ENCODE measurements around the gene SLAIN1.

Gene SLAIN1

DNA sequence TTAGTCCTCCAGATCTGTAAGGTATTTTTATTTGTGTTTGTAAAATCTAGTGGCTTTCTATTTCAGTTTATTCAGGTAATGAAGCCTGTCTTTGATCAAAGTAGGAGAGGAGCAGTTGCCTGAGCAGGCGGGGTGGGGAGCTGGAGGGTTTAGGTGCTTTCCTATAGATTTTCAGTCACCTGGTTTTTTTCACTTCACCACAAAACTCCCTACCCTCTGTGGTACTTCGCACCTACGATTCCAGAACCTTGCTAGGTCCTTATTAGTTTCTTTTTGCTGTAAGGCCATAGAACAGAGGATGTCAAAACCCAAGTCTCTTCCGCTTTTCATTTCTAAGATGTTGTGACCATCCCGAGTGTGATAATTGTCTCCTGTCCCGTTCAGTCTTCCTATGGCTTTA, 26.6 kb downstream of the SLAIN1 start:
- no peak for DNase-seq (ENCODE audit: extremely low read depth, low read depth)
- TF ChIP-seq, protein P1, sequence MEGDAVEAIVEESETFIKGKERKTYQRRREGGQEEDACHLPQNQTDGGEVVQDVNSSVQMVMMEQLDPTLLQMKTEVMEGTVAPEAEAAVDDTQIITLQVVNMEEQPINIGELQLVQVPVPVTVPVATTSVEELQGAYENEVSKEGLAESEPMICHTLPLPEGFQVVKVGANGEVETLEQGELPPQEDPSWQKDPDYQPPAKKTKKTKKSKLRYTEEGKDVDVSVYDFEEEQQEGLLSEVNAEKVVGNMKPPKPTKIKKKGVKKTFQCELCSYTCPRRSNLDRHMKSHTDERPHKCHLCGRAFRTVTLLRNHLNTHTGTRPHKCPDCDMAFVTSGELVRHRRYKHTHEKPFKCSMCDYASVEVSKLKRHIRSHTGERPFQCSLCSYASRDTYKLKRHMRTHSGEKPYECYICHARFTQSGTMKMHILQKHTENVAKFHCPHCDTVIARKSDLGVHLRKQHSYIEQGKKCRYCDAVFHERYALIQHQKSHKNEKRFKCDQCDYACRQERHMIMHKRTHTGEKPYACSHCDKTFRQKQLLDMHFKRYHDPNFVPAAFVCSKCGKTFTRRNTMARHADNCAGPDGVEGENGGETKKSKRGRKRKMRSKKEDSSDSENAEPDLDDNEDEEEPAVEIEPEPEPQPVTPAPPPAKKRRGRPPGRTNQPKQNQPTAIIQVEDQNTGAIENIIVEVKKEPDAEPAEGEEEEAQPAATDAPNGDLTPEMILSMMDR (IDR thresholded peaks at IDR 0.05; ENCODE audit: low read depth, low read length, missing control alignments): no peak
- no peak overlapping the region for H3K4me3 ChIP-seq (replicated peaks; ENCODE audit: low read depth, low read length)

DNA sequence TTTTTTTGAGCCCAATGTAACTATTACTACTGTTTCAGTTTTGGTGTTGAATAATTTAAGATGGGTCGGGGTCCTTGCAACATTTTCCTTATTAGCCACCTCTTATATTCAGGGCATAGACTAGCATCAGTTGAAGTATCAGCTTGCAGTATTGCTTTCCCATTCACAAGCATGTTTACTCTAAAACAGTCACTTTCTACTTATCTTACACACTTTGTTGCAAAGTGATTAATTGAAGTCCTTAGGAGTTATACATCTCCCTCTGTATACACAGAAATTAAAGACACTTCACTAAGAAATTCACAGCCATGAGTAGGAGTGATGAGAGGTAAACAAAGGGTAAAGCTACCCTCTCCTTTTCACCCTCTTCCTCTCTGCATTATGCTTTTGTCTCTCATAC, 27.6 kb downstream of the SLAIN1 start:
- TF ChIP-seq, protein P1 (IDR thresholded peaks at IDR 0.05; ENCODE audit: low read depth, low read length, missing control alignments): no peak
- H3K4me3 ChIP-seq (replicated peaks; ENCODE audit: low read depth, low read length): no peak overlapping the region
- no peak for DNase-seq (ENCODE audit: extremely low read depth, low read depth)

DNA sequence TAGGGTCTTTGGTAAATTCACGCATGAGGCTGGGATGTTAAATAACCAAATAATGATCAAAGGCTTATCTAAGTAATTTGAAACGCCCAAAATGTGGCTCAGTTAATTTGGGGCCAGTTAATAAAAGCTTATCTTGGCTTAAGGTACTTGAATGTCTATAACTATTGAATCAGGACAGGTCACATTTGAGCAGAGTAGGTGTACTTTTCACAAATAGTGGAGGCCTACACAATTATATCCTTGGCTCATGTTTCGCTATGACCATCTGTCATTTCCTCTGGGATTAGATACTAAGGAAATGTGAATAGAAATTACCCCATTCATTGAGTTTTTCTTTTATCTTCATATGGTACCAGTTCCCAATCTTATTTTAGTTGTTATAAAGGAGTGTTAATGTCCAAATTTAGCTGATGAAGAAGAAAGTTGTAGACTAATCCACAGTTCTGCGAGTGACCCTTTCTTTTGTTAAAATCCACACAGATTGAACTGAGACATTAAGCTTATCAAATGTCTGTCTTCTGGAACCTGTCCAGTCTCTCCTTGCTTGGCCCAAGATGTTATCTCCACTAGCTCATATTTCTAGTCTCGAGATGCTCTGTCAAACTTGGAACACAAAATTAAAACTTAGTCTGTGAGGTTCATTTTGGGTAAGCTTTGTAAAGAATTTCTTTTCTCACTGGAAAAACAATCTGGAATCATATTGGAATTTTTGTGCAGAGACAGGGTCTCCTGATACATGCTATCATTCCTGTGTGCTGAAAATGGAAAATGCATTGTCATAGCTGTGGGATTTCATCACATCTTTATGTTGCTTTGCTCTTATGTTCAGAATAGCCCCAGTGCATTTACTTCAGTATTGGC, 31.0 kb downstream of the SLAIN1 start:
- no peak overlapping the region for H3K4me3 ChIP-seq (replicated peaks; ENCODE audit: low read depth, low read length)
- TF ChIP-seq, protein P1 (IDR thresholded peaks at IDR 0.05; ENCODE audit: low read depth, low read length, missing control alignments): no peak
- DNase-seq (ENCODE audit: extremely low read depth, low read depth): no peak

DNA sequence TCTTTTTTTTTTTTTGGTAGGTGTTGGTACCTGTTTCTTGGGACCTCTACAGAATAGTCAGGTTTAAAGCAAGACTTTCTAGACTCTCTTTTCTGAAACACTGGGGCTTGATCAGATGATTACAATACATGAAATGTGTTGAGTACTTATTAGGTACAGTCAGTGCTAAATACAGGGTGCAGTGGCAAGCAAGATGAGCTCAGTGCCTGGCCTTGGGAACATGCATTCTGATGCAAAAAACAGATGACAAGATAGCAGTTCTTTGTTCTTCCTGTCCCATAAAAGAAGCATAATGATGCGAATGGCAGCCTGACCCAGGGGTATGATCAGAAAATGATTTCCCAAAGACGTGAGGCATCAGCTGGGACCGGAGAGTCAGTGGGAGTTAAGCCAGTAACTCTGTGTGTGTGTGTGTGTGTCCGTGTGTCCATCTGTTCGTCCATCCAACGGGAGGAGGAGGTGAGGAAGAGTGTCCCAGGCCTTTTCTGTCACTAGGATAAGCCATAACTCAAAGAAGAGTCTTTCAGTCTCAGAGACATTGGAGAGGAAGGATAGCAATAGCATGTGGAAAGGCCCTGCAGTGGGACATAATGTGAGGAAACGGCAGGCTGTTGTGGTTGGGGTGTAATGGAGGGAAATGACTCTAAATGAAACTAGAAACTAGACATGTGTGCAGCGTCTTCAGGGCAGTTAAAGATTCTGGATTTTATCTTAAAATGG, 32.2 kb downstream of the SLAIN1 start:
- DNase-seq (ENCODE audit: extremely low read depth, low read depth): no peak
- H3K4me3 ChIP-seq (replicated peaks; ENCODE audit: low read depth, low read length): no peak overlapping the region
- TF ChIP-seq, protein P1 (IDR thresholded peaks at IDR 0.05; ENCODE audit: low read depth, low read length, missing control alignments): no peak

DNA sequence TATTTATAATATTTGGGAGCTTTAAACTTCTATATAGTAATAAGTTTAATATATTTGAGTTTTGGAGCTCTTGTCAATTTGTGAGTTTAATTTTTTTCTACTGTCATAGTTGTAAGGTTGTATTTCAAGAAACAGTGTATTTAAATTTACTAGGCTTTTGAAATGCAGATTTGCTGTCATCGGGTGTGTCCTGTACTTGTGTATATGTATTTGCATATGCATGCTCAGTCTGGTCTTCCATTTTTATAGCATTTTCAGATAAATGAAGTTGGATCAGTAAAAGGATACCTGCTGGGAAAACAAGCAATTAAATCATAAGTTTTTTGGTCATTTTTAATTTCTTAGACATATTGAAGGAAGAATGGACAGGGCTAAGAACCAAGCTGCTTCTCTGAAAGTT, 33.1 kb downstream of the SLAIN1 start:
- no peak overlapping the region for H3K4me3 ChIP-seq (replicated peaks; ENCODE audit: low read depth, low read length)
- DNase-seq (ENCODE audit: extremely low read depth, low read depth): no peak
- TF ChIP-seq, protein P1 (IDR thresholded peaks at IDR 0.05; ENCODE audit: low read depth, low read length, missing control alignments): no peak

DNA sequence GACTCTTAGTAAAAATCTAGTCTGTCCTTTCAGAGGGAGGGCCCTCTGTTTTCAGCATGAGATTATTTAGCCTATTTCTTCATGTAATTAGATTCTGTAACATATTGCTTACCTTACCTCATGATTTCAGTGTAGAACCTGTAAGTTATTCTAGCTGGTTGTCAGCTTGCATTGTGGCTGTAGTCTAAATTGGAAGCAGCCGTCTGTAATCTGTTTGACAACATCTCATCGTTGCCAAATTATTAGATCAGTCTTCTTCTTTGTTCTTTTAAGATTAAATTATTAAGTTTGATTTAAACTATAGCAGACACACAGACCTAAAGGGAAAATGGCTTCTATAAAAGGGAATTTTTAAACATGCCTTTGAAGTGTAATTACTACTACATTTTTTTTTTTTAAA, 34.8 kb downstream of the SLAIN1 start:
- TF ChIP-seq, protein P1 (IDR thresholded peaks at IDR 0.05; ENCODE audit: low read depth, low read length, missing control alignments): no peak
- H3K4me3 ChIP-seq (replicated peaks; ENCODE audit: low read depth, low read length): no peak overlapping the region
- no peak for DNase-seq (ENCODE audit: extremely low read depth, low read depth)
